ENCODE results near the gene RTEL1. TPM values are rescaled to one million over a fixed set of nuclear protein-coding genes. Genes with fewer than 3 reads are reported as not detected.

The RTEL1 gene
- total RNA-seq, 1 experiment from 2014 or later = 26.1 TPM

- no TSS peak for BruUV-seq (replicated peaks)
- intact Hi-C loops (cut with micrococcal nuclease; ENCODE audit: unreplicated experiment) = no loop called here
- TF ChIP-seq, protein P1, sequence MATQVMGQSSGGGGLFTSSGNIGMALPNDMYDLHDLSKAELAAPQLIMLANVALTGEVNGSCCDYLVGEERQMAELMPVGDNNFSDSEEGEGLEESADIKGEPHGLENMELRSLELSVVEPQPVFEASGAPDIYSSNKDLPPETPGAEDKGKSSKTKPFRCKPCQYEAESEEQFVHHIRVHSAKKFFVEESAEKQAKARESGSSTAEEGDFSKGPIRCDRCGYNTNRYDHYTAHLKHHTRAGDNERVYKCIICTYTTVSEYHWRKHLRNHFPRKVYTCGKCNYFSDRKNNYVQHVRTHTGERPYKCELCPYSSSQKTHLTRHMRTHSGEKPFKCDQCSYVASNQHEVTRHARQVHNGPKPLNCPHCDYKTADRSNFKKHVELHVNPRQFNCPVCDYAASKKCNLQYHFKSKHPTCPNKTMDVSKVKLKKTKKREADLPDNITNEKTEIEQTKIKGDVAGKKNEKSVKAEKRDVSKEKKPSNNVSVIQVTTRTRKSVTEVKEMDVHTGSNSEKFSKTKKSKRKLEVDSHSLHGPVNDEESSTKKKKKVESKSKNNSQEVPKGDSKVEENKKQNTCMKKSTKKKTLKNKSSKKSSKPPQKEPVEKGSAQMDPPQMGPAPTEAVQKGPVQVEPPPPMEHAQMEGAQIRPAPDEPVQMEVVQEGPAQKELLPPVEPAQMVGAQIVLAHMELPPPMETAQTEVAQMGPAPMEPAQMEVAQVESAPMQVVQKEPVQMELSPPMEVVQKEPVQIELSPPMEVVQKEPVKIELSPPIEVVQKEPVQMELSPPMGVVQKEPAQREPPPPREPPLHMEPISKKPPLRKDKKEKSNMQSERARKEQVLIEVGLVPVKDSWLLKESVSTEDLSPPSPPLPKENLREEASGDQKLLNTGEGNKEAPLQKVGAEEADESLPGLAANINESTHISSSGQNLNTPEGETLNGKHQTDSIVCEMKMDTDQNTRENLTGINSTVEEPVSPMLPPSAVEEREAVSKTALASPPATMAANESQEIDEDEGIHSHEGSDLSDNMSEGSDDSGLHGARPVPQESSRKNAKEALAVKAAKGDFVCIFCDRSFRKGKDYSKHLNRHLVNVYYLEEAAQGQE (IDR thresholded peaks at IDR 0.05; ENCODE audit: insufficient read depth in 1 of 2, low read depth in 2 of 2, low read length in 1 of 2) = no peak
- no peak for TF ChIP-seq TCF7L2 (IDR thresholded peaks at IDR 0.05; ENCODE audit: low read depth, low read length)
- TF ChIP-seq, protein P2, sequence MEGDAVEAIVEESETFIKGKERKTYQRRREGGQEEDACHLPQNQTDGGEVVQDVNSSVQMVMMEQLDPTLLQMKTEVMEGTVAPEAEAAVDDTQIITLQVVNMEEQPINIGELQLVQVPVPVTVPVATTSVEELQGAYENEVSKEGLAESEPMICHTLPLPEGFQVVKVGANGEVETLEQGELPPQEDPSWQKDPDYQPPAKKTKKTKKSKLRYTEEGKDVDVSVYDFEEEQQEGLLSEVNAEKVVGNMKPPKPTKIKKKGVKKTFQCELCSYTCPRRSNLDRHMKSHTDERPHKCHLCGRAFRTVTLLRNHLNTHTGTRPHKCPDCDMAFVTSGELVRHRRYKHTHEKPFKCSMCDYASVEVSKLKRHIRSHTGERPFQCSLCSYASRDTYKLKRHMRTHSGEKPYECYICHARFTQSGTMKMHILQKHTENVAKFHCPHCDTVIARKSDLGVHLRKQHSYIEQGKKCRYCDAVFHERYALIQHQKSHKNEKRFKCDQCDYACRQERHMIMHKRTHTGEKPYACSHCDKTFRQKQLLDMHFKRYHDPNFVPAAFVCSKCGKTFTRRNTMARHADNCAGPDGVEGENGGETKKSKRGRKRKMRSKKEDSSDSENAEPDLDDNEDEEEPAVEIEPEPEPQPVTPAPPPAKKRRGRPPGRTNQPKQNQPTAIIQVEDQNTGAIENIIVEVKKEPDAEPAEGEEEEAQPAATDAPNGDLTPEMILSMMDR (IDR thresholded peaks at IDR 0.05) = no peak
- no peak for TF ChIP-seq POLR2AphosphoS5 (IDR thresholded peaks at IDR 0.05; ENCODE audit: low read depth, low read length)
- TF ChIP-seq SIN3A (IDR thresholded peaks at IDR 0.05; ENCODE audit: borderline replicate concordance, insufficient read depth, low read depth, low read length) = no peak
- ChIA-PET POLR2A (no interaction called here), CTCF (interaction anchor here (1.1 kb wide), 1 partner anchor 12 kb away, joined by 7 read pairs; no protein-coding TSS in a partner anchor)
- no peak for ATAC-seq
- Histone ChIP-seq H3K27ac (ENCODE audit: low read length) (0 out of 2 replicates have a peak overlapping the region, but pooled peaks have one; percentile 17), H3K4me3 (ENCODE audit: low read depth in 2 of 2, low read length in 2 of 2) (peak overlapping the region; percentile 32 to 61; a peak in 3 of 4 replicates), H3K27me3 (ENCODE audit: control insufficient read depth, insufficient read depth, low read length) (no peaks in the 10 kb centered on the region), H3K4me1 (ENCODE audit: control insufficient read depth, insufficient read depth, low read length) (peaks cover 8% of the 10 kb centered on the region), H3K9me3 (ENCODE audit: control insufficient read depth, insufficient read depth, low read depth, low read length) (no peaks in the 10 kb centered on the region), H3K36me3 (ENCODE audit: control insufficient read depth, insufficient read depth, low read length) (peaks cover 3% of the 10 kb centered on the region; the same call in 1 of the 2 replicates)
- no peak for DNase-seq (ENCODE audit: low read depth, low spot score)
- in situ Hi-C loops (cut with HindIII; ENCODE audit: low pct_unique_long_range_greater_than_20kb, low sequenced_read_pairs) = no loop called here
Observed at GRCh38 chr20:63653974-63654668, 4.0 kb upstream of the RTEL1 start.

DNA sequence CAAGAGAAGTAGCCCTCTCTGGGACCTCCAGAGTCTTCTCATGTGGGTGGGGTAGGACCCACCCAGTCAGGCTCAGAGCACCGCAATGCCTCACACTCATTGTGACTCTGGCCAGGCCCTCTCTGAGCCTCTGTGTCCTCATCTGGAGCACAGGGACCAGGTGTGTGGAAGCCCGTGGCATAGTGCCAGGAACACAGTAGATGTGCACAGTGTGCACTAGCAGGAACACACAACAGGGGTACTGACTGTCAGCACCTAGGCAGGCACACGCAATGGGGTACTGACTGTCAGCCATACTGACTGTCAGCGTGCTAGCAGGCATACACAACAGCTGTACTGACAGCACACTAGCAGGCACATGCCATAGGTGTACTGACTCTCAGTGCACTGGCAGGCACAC, 2.9 kb upstream of the RTEL1 start:
- POLR2A ChIA-PET = interaction anchor here (0.6 kb wide), 1 partner anchor 122 kb away, joined by 4 read pairs; no protein-coding TSS in a partner anchor
- in situ Hi-C loops (cut with HindIII; ENCODE audit: low pct_unique_long_range_greater_than_20kb, low sequenced_read_pairs) = no loop called here
- Histone ChIP-seq H3K4me1 (ENCODE audit: control insufficient read depth, insufficient read depth, low read length) (peaks cover 11% of the 10 kb centered on the region), H3K27ac (ENCODE audit: low read length) (no peak overlapping the region), H3K36me3 (ENCODE audit: control insufficient read depth, insufficient read depth, low read length) (peaks cover 3% of the 10 kb centered on the region; the same call in 1 of the 2 replicates), H3K9me3 (ENCODE audit: control insufficient read depth, insufficient read depth, low read depth, low read length) (no peaks in the 10 kb centered on the region), H3K27me3 (ENCODE audit: control insufficient read depth, insufficient read depth, low read length) (no peaks in the 10 kb centered on the region), H3K4me3 (ENCODE audit: low read depth in 2 of 2, low read length in 2 of 2) (no peak overlapping the region)
- ATAC-seq (no peak), DNase-seq (ENCODE audit: low read depth, low spot score) (no peak)
- TF ChIP-seq, protein P1 (IDR thresholded peaks at IDR 0.05; ENCODE audit: insufficient read depth in 1 of 2, low read depth in 2 of 2, low read length in 1 of 2) = no peak
- no peak for TF ChIP-seq POLR2AphosphoS5 (IDR thresholded peaks at IDR 0.05; ENCODE audit: low read depth, low read length)
- TF ChIP-seq SIN3A (IDR thresholded peaks at IDR 0.05; ENCODE audit: borderline replicate concordance, insufficient read depth, low read depth, low read length) = no peak
- TF ChIP-seq, protein P2 (IDR thresholded peaks at IDR 0.05) = no peak
- TF ChIP-seq TCF7L2 (IDR thresholded peaks at IDR 0.05; ENCODE audit: low read depth, low read length) = no peak
- no TSS peak for BruUV-seq (replicated peaks)
- intact Hi-C loops (cut with micrococcal nuclease; ENCODE audit: unreplicated experiment) = no loop called here
- CTCF ChIA-PET = no interaction called here

Measured in Panc1 (cell line).